Activated T-helper 17 cell treated with anti-CD3 and anti-CD28 coated beads, Interleukin-2, amount 50 U/mL, for 72 hours (primary cell): ENCODE data around the gene C19orf25. TPM values are rescaled to one million over a fixed set of nuclear protein-coding genes. Genes with fewer than 3 reads are reported as not detected.
"Not testable (repeated sequence)": the region's sequence is repeated elsewhere in the genome, so short reads cannot be mapped to it uniquely, and the experiment has no call there.

Source experiments
- ATAC-seq: fragments of 150-1000 bp; cut with Tn5 transposase; replicated peaks from 2 replicates; pipeline ENCODE4 v1.10.0; 2021; ENCODE audit warnings: mild to moderate bottlenecking, moderate library complexity
- H3K27ac Mint-ChIP-seq: one replicate; pipeline ENCODE4 v1.8.0; 2022; ENCODE audit warnings: mixed read lengths
- H3K27me3 Mint-ChIP-seq: one replicate; pipeline ENCODE4 v1.8.0; 2022; ENCODE audit warnings: mixed read lengths
- H3K36me3 Mint-ChIP-seq: one replicate; pipeline ENCODE4 v1.8.0; 2022; ENCODE audit warnings: low read depth, mild to moderate bottlenecking, mixed read lengths
- H3K4me1 Mint-ChIP-seq: one replicate; pipeline ENCODE4 v1.8.0; 2022; ENCODE audit warnings: mixed read lengths
- H3K4me3 Mint-ChIP-seq: one replicate; pipeline ENCODE4 v1.8.0; 2022; ENCODE audit warnings: mild to moderate bottlenecking, mixed read lengths
- H3K9me3 Mint-ChIP-seq: one replicate; pipeline ENCODE4 v1.8.0; 2022; ENCODE audit warnings: mixed read lengths
- total RNA-seq, 2 donors: library from RNA; stranded (reverse); gene quantifications; one replicate each; pipeline ENCODE4 v1.2.3, GENCODE V29; 2022

Gene C19orf25
- total RNA-seq, 2 donors from 2014 or later: 36.5 to 37.2 TPM

DNA sequence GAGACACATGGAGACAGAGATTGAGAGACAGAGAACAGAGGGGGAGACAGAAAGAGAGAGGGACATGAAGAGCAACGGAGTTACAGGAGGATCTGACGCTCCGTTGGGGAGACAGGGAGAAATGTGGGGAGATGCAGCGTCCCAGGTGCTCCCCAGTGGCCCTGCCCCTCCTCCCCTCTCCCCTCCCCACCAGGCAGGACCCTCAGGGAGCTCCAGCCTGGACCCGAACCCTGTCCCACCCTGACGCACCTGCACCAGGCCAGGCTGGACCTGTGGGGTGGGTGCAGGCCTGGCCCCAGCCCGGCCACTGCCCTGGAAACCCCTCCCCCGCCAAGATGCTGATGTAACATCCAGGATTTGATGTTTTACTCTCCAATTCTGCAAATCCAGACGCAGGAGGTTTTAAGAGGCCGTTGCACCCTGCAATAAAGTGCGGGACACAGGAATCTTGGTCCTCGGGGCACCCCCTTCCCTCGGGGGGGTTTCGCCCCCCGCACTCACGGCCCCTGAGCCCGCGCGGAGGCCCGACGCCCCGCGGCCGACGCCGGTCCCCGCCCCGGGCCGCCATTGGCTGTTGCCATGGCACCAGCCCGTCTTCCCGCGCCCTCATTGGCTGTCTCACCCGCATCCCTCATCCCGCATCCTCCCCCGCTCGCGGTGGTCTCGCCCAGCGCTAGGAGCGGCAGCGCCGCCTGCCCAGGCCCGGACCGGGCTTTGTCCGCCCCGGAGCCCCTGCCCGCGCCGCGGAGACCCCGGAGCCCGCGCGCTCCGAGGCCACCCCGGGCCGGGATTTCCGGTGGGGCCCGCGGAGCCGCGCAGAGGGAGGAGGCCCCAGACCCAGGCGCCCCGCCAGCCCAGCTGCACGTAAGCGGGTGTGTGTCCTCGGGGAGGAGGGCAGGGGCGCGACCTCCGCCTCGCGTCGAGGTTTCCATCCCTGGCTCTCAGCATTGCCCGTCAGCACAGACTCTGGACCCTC lies 29.3 kb downstream of the C19orf25 start, which contains the start of gene APC2:
TSS of gene APC2 (plus strand) at position 655 of the 976 bp plus-strand sequence. CDS start 2,881 bp downstream, outside the sequence.
- no peaks in the 10 kb centered on the region for H3K4me1 Mint-ChIP-seq
- no peak within 1 kb of the TSS for H3K27ac Mint-ChIP-seq
- H3K4me3 Mint-ChIP-seq: no peak within 1 kb of the TSS
- peaks cover 20% of the 10 kb centered on the region for H3K36me3 Mint-ChIP-seq
- ATAC-seq: no peak
- H3K9me3 Mint-ChIP-seq: no peaks in the 10 kb centered on the region
- peaks cover 28% of the 10 kb centered on the region for H3K27me3 Mint-ChIP-seq

DNA sequence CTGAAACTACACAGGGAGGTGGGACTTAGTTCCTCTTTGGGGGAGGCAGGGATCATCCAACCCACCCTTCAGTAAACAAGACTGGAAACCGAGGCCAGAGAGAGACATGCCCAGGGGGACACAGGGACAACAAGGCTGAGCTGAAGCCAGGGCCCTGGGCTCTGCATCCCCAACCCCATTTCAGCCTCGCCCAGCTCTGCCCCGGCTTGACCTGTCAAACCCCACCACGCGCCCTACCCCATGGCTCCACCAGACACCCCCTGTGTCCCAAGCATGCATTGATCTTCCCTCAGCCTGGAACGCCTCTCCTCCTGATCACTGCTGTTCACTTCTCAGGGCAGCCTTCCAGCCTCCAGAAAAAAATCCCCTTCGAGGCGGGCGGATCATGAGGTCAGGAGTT lies 31.1 kb downstream of the C19orf25 start:
- H3K4me1 Mint-ChIP-seq: no peaks in the 10 kb centered on the region
- H3K27me3 Mint-ChIP-seq: peaks cover 22% of the 10 kb centered on the region
- H3K9me3 Mint-ChIP-seq: no peaks in the 10 kb centered on the region

DNA sequence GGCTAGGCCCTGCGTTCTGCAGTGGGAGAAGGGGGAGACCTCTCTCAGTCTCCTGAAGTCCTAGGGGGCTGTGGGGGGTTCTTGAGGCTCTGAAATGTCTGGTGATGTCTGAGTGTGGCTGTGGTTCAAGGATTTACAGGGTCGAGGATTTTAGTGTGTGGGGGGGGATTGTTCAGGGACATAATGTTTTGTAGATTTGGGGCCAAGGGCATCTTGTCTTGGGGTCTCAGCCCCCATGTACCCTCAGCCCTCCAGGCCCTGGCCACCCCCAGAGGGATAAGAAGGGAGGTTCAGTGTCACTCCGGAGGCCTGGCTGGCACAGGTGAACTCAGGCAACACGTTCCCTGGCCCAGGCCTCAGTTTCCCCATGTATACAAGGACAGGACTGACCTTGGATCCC lies 31.5 kb downstream of the C19orf25 start:
- Mint-ChIP-seq H3K4me3 (no peak overlapping the region), H3K27ac (no peak overlapping the region), H3K36me3 (peaks cover 26% of the 10 kb centered on the region)

More for the DNA sequence above, 31.1 kb downstream of the C19orf25 start:
- H3K36me3 Mint-ChIP-seq: peaks cover 21% of the 10 kb centered on the region
- H3K4me3 Mint-ChIP-seq: no peak overlapping the region
- H3K27ac Mint-ChIP-seq: no peak overlapping the region
- no peak for ATAC-seq

DNA sequence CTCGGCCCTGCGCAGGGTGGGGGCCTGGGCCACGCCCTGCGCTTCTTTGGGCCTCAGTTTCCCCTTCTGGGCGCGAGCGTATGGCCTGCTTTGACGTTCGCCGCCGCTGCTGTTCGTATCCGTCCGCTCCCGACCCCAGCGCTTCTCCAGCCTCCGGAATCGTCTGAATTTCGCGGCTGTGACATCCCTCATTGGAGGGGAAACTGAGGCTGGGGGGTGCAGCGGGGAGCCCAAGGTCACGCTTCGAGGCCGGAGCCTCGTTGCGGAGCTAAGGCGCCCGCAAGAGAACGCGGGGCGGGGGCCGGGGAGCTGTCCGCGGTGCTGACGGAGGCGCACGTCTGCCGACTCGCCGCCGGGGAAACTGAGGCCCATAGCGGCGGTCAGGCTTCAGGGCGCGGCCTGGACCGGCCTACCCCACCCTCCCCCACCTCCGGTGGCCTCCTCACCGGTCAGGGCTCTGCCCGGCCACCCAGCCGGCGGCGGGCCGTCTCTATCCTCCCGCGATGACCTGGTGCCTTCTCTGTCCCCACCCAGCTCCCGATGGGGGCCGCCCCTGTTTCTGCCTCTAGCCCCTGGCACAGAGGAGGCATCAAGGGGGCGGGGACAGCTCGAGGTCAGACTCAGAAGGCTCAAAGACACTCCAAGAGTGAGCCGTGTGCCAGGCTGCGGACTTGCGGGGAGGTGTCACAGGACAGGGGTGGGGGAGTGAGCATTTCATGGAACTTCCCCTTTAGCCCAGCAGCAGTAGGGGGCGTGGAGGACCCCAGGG lies 32.1 kb downstream of the C19orf25 start:
- H3K4me1 Mint-ChIP-seq: no peaks in the 10 kb centered on the region
- H3K27me3 Mint-ChIP-seq: peaks cover 22% of the 10 kb centered on the region
- no peak overlapping the region for H3K4me3 Mint-ChIP-seq
- H3K9me3 Mint-ChIP-seq: no peaks in the 10 kb centered on the region
- no peak overlapping the region for H3K27ac Mint-ChIP-seq
- no peak for ATAC-seq
- H3K36me3 Mint-ChIP-seq: peaks cover 32% of the 10 kb centered on the region

More for the DNA sequence above, 31.5 kb downstream of the C19orf25 start:
- Mint-ChIP-seq H3K9me3 (no peaks in the 10 kb centered on the region), H3K27me3 (peaks cover 22% of the 10 kb centered on the region), H3K4me1 (no peaks in the 10 kb centered on the region)
- no peak for ATAC-seq

DNA sequence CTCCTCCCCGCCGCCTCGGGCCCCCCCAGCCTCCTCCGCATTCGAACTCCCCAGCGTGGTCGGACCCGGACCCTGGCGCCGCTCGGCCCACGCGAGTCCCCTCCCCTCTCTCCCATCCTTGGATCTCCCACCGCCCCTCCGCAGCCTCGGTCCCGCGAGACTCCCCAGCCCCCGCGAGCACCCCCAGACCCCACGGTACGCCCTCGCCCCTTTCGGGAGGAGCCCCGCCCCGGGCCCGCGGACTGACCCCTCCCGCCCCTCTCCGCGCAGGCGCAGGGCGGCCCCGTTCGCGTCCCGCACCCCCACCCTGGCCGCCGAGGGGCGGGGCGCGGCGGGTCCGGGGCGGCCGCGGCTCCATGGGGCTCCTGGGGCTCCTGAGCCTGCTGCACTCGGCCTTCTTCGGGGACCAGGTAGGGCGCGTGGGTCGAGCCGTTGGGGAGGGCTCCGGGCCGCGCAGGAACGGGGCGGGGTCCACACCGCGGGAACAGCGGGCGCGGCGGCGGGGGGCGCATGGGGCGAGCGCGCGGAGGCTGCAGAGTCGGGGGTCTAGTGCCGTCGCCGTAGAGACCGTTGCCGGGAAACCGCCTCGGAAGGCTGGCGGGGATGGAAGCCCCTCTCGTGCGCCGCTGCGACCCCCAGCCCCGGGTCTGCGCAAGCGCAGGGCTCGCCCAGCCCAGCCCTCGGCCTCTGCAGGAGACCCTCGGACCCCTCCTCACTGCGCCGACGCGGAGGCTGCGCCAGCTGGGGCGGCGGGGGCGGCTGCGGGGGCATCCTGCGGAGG lies 32.9 kb downstream of the C19orf25 start:
- ATAC-seq: no peak

DNA sequence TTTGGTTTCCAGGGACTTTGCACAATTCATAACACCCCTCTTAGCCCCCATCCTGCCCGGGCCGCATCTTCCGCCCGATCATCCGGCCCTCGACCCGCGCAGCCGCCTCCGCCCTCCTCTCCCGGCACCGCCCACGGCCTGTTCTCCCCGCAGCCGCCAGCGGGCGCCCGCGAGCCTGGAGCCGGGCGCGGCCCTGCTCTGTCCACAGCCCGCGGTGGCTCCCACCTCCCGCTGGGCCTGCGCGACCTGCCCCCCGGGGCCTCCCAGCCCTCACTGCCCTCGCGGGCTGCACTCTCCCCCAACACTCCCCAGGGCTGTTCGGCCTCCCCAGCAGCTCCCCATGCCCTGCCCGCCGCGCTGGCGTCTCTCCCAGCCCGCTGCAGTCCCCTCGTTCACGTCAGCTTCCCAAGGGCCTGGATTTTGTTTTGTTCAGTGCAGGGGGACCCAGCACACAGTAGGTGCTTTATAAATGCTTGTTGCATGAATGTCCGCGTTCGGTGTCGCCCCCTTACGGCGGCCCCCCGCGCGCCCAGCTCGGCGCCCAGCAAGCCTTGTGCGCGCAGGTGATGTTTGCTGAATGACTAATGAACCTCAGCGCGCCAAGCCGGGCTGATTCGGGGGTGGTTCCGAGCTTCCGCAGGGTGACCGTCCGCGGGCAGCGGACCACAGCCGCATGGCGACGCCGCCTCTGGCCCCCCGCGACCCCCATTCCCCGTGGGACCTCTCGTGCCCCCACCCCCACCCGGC lies 33.7 kb downstream of the C19orf25 start:
- H3K36me3 Mint-ChIP-seq: peaks cover 43% of the 10 kb centered on the region
- ATAC-seq: peak; percentile 93
- H3K4me1 Mint-ChIP-seq: no peaks in the 10 kb centered on the region
- H3K9me3 Mint-ChIP-seq: no peaks in the 10 kb centered on the region
- peak overlapping the region; percentile 71 for H3K4me3 Mint-ChIP-seq
- no peak overlapping the region for H3K27ac Mint-ChIP-seq
- peaks cover 15% of the 10 kb centered on the region for H3K27me3 Mint-ChIP-seq

More for the DNA sequence above, 32.9 kb downstream of the C19orf25 start:
- no peak overlapping the region for H3K27ac Mint-ChIP-seq
- peaks cover 39% of the 10 kb centered on the region for H3K36me3 Mint-ChIP-seq
- peaks cover 21% of the 10 kb centered on the region for H3K27me3 Mint-ChIP-seq
- no peaks in the 10 kb centered on the region for H3K9me3 Mint-ChIP-seq
- no peaks in the 10 kb centered on the region for H3K4me1 Mint-ChIP-seq
- peak overlapping the region; percentile 71 for H3K4me3 Mint-ChIP-seq

DNA sequence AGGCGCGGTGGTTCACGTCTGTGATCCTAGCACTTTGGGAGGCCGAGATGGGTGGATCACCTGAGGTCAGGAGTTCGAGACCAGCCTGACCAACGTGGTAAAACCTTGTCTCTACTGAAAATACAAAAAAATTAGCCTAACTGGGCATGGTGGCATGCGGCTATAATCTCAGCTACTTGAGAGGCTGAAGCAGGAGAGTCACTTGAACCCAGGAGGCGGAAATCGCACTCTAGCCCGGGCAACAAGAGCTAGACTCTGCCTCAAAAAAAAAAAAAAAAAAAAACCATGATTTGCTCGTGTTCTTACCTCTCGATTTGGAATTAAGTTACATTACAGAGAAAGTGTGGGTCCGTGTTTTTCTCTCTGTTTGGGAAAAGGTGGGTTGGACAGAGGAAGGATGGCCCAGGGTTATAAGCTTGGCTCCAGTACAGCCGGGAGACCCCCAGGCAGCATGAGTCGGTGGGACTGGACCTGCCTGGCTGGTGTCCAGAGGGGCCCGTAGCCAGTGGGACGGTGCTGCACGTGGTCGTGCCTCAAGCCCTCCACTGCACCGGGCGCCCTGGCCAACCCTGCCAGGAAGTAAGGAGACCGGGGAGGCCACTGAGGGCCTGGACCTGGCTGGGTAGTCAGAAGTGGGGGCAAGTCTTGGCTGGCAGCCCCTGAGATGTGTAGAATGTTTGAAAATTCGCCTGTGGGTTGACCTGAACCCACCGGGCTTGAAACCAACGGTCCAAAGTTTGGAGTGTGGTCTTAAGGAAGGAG lies 37.2 kb downstream of the C19orf25 start:
- Mint-ChIP-seq H3K36me3 (peaks cover 52% of the 10 kb centered on the region), H3K9me3 (no peaks in the 10 kb centered on the region), H3K4me3 (peak overlapping the region; percentile 93), H3K27me3 (no peaks in the 10 kb centered on the region), H3K4me1 (no peaks in the 10 kb centered on the region), H3K27ac (peak overlapping the region; percentile 99)
- no peak for ATAC-seq

DNA sequence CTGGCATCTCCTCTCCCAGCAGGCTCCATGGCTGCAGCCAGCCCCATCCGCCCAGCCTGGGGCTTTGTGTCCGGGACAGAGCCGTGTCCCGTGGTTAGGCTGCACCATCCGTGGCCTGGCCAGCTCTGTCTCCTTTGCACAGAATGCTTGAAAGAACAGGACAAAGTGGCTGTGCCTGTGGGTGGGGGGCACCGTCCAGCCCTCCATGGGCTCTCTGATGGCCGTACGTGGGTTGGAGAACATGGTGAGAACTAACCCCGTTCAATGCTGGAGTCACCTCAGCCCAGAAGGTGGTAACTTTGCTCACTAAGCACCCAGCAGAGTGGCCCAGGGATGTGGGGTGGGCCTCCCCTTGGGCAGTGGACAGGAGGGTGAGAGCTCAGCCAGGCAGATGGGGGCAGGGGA lies 38.0 kb downstream of the C19orf25 start:
- peaks cover 52% of the 10 kb centered on the region for H3K36me3 Mint-ChIP-seq
- H3K4me3 Mint-ChIP-seq: peak overlapping the region; percentile 93
- ATAC-seq: no peak
- no peaks in the 10 kb centered on the region for H3K27me3 Mint-ChIP-seq
- no peaks in the 10 kb centered on the region for H3K9me3 Mint-ChIP-seq
- H3K27ac Mint-ChIP-seq: peak overlapping the region; percentile 99
- H3K4me1 Mint-ChIP-seq: no peaks in the 10 kb centered on the region

DNA sequence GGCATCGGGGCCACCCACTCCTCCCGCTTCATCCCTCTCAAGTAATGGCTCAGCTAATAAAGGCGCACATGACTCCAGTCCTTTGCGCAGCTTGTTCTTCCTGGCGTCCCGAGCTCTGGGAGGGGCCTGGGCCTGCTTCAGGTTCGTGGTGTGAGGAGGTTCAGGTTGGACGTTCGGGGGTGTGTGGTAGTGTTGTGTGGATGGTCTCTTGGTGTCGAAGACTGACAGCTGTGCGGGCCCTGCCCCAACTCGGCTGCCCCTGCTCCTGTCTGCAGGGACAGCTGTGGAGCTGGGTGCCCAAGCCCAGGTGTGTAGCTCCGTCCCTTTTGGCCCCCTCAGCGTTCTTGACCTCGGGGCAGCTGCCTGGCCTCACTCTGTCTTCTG lies 38.6 kb downstream of the C19orf25 start:
- Mint-ChIP-seq H3K4me1 (no peaks in the 10 kb centered on the region), H3K27me3 (no peaks in the 10 kb centered on the region), H3K4me3 (peak overlapping the region; percentile 93), H3K36me3 (peaks cover 56% of the 10 kb centered on the region), H3K9me3 (no peaks in the 10 kb centered on the region), H3K27ac (peak overlapping the region; percentile 99)
- ATAC-seq: no peak

DNA sequence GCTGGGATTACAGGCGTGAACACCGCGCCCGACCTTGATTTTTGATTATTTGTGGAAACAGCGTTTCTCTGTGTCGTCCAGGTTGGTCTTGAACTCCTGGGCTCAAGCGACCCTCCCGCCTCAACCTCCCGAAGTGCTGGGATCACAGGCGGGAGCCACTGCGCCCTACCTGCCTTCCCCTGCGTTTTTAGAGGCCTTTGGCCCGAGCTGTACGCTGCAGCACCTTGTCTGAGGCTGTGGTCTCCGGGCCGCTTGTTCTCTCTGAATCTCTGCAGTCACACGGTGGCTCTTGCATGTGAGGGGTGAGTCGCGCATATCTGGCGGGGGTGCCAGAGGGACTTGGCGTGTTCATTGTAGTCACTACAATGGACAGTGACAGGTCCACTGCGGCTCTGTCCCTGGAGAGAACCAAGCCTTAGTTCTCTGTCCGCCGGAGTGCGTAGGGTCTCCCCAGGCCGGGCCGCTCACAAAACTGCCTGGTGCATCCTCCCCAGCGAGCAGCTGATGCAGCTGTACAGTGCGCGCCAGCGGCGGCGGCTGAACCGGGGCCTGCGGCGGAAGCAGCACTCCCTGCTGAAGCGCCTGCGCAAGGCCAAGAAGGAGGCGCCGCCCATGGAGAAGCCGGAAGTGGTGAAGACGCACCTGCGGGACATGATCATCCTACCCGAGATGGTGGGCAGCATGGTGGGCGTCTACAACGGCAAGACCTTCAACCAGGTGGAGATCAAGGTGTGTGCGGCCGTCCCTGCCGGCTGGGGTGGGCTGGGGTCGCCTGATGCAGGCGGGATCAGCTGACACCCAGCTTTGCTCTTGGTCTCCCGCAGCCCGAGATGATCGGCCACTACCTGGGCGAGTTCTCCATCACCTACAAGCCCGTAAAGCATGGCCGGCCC lies 39.2 kb downstream of the C19orf25 start:
- not testable (repeated sequence) for H3K27me3 Mint-ChIP-seq, ATAC-seq, H3K9me3 Mint-ChIP-seq, H3K4me1 Mint-ChIP-seq
- Mint-ChIP-seq H3K36me3 (peaks cover 61% of the 10 kb centered on the region), H3K4me3 (peak overlapping the region; percentile 93), H3K27ac (peak overlapping the region; percentile 99)

DNA sequence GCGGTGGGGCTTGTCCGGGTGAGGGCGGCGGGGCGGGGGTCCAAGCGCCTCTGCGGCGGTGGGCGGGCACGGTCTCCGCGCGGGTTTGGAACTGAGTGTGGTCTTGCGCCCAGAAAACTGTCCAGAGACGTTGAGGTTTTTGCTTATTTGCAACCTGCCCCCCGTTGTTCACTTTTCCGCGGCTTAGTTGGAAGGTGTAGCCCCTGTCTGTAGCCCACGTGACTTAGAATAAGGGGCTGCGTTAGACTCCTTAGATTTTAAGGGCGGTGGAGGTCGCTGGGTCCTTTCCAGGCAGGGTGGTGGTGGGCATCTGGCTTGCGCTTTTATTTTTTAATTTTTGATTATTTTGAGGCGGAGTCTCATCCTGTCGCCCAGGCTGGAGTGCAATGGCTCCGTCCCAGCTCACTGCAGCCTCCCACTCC lies 40.1 kb downstream of the C19orf25 start:
- ATAC-seq: peak; percentile 1

More for the DNA sequence above, 40.1 kb downstream of the C19orf25 start:
- Mint-ChIP-seq H3K4me3 (peak overlapping the region; percentile 93), H3K27ac (peak overlapping the region; percentile 99), H3K9me3 (no peaks in the 10 kb centered on the region), H3K4me1 (no peaks in the 10 kb centered on the region), H3K27me3 (no peaks in the 10 kb centered on the region), H3K36me3 (peaks cover 61% of the 10 kb centered on the region)
